PC-9 (cell line): ENCODE data around the gene RPS3A. TPM values are rescaled to one million over a fixed set of nuclear protein-coding genes. Genes with fewer than 3 reads are reported as not detected.
"Not testable (repeated sequence)": the region's sequence is repeated elsewhere in the genome, so short reads cannot be mapped to it uniquely, and the experiment has no call there.

ENCODE experiments used
- Bru-seq: library from RNA; stranded (reverse); fragments of 400-500 nt; gene quantifications from one replicate; lab custom pipeline; 2021; lab: Mats Ljungman, UMichigan
- BruChase-seq, 2 experiments: library from RNA; stranded (reverse); fragments of 400-500 nt; gene quantifications; one replicate each; lab custom pipeline; 2021; lab: Mats Ljungman, UMichigan
- BruUV-seq: library from RNA; stranded (reverse); fragments of 400-500 nt; replicated peaks from 2 replicates; lab custom pipeline; 2021; lab: Mats Ljungman, UMichigan
- CTCF ChIA-PET: fragments of 300-600 bp; sonication (Branson Sonifier 250); formaldehyde crosslinking; loops from one replicate; lab custom pipeline; 2022; ENCODE audit warnings: antibody characterized with exemption; lab: Charles Lee
- POLR2A ChIA-PET: fragments of 300-600 bp; sonication (Branson Sonifier 250); formaldehyde crosslinking; loops from one replicate; lab custom pipeline; 2022; ENCODE audit warnings: antibody characterized with exemption; ENCODE audit not compliant: unreplicated experiment; lab: Charles Lee
- DNase-seq, 2 experiments: peaks; one replicate each; pipeline versions ENCODE4 v3.0.0 to v3.0.0-alpha.2; 2015 to 2022; ENCODE audit warnings: mixed read lengths in 1 of 2
- H2AFZ ChIP-seq: fragments of 200-600 bp; sonication (generic); 2 replicates; pipeline ENCODE4 v1.8.1; 2017; ENCODE audit warnings: antibody characterized with exemption
- H3F3A ChIP-seq: fragments of 200-600 bp; sonication (generic); 2 replicates; pipeline ENCODE4 v1.8.1; 2017; ENCODE audit warnings: antibody characterized with exemption, mild to moderate bottlenecking, low read depth; ENCODE audit not compliant: insufficient read depth
- H3K27ac ChIP-seq: fragments of 200-600 bp; sonication (generic); 2 replicates; pipeline ENCODE4 v1.6.1; 2016; ENCODE audit warnings: mixed run types
- H3K27me3 ChIP-seq: fragments of 200-600 bp; sonication (generic); 2 replicates; pipeline ENCODE4 v1.6.1; 2016; ENCODE audit warnings: low read depth, mixed run types; ENCODE audit not compliant: insufficient read depth
- H3K36me3 ChIP-seq: fragments of 200-600 bp; sonication (generic); 2 replicates; pipeline ENCODE4 v1.6.1; 2016; ENCODE audit warnings: low read depth, mixed run types
- H3K4me1 ChIP-seq: fragments of 200-600 bp; sonication (generic); replicated peaks from 2 replicates; pipeline ENCODE4 v1.6.1; 2016; ENCODE audit warnings: mixed run types; ENCODE audit not compliant: insufficient read depth
- H3K4me2 ChIP-seq: fragments of 200-600 bp; sonication (generic); 2 replicates; pipeline ENCODE4 v1.6.1; 2017; ENCODE audit warnings: mixed run types
- H3K4me3 ChIP-seq: fragments of 200-600 bp; sonication (generic); 2 replicates; pipeline ENCODE4 v1.6.1; 2016; ENCODE audit warnings: mixed run types
- H3K79me2 ChIP-seq: fragments of 200-600 bp; sonication (generic); 2 replicates; pipeline ENCODE4 v1.6.1; 2017; ENCODE audit warnings: low read depth, mixed run types
- H3K9me2 ChIP-seq: fragments of 200-600 bp; sonication (generic); 2 replicates; pipeline ENCODE4 v1.8.1; 2017; ENCODE audit warnings: mild to moderate bottlenecking; ENCODE audit not compliant: insufficient read depth
- H3K9me3 ChIP-seq: fragments of 200-600 bp; sonication (generic); 2 replicates; pipeline ENCODE4 v1.8.1; 2016; ENCODE audit warnings: low read depth; ENCODE audit not compliant: insufficient read depth
- H4K20me1 ChIP-seq: fragments of 200-600 bp; sonication (generic); 2 replicates; pipeline ENCODE4 v1.8.1; 2017; ENCODE audit not compliant: insufficient read depth
- CTCF ChIP-seq: fragments of 200-600 bp; sonication (generic); conservative IDR thresholded peaks from 2 replicates; pipeline ENCODE4 v1.6.1; 2017; ENCODE audit warnings: mixed run types, antibody characterized with exemption, mild to moderate bottlenecking, moderate library complexity
- EZH2 ChIP-seq: fragments of 200-600 bp; sonication (generic); IDR thresholded peaks from 2 replicates; pipeline ENCODE4 v1.8.0; 2017; ENCODE audit warnings: antibody characterized with exemption, low read depth
- intact Hi-C: fragments of 100-400 bp; cut with micrococcal nuclease; formaldehyde crosslinking; loops from one replicate; pipeline ENCODE4 v1.10.0; 2022; ENCODE audit not compliant: unreplicated experiment
- long read RNA-seq: library from polyadenylated mRNA; stranded (forward); transcript quantifications from one replicate; pipeline ENCODE4 v2.0.0, GENCODE V29; 2022
- total RNA-seq: library from RNA; stranded (reverse); gene quantifications from 2 replicates; pipeline ENCODE4 v1.2.3, GENCODE V29; 2021

Gene RPS3A
- total RNA-seq (1,663 and 2,345 TPM in 2 replicates), Bru-seq, nascent RNA (percentile 99 among the genes with signal in this experiment), BruChase-seq, experiment 1, labeled RNA remaining after a 2-hour chase (percentile 99 among the genes with signal in this experiment), BruChase-seq, experiment 2, labeled RNA remaining after a 6-hour chase (percentile 100 among the genes with signal in this experiment)
- long read RNA-seq, transcript RPS3A-201 (6 exons, 934 nt) = major isoform, 1,922 of 2,116 reads
- long read RNA-seq, transcript RPS3A-208 (4 exons, 576 nt) = minor isoform, 8 of 2,116 reads
- long read RNA-seq, partial matches to known transcripts = 170 of 2,116 reads
- long read RNA-seq, other reads (novel, unspliced or antisense) = 15 of 2,116 reads

- TF ChIP-seq CTCF = no peak; the same call in 1 of the 2 replicates
- TF ChIP-seq EZH2 = no peak
- Histone ChIP-seq H3K9me3 (no peaks in the 10 kb centered on the region), H4K20me1 (peaks cover 41% of the 10 kb centered on the region), H3K27me3 (no peaks in the 10 kb centered on the region), H3K4me3 (peak within 1 kb of the TSS; percentile 99), H2AFZ (peak within 1 kb of the TSS; percentile 87), H3K36me3 (peaks cover 36% of the 10 kb centered on the region), H3K27ac (peak within 1 kb of the TSS; percentile 91), H3K4me1 (peaks cover 9% of the 10 kb centered on the region; the same call in 1 of the 2 replicates), H3K4me2 (peak within 1 kb of the TSS; percentile 98), H3K9me2 (no peaks in the 10 kb centered on the region), H3K79me2 (peaks cover 44% of the 10 kb centered on the region), H3F3A (peaks cover 44% of the 10 kb centered on the region)
- BruUV-seq = TSS peak; percentile 67
- peak; percentile 91 to 97 for DNase-seq
- ChIA-PET CTCF (interaction anchor here (0.7 to 0.8 kb wide), 2 partner anchors 83 to 1103 kb away, joined by 3 to 4 read pairs; no protein-coding TSS in a partner anchor), POLR2A (interaction anchor here (0.6 kb wide), 1 partner anchor 87 kb away, joined by 4 read pairs; no protein-coding TSS in a partner anchor)
- intact Hi-C loops = loop anchor here (1.0 kb wide), 1 partner anchor 83 kb away; no protein-coding TSS in a partner anchor
Observed at GRCh38 chr4:151099229-151099975, at the start of gene RPS3A. TSS of gene RPS3A (plus strand) at chr4:151099628. CDS start at chr4:151099653, 25 bp downstream.

- intact Hi-C loops = no loop called here
- Histone ChIP-seq H3K36me3 (no peaks in the 10 kb centered on the region), H2AFZ (no peak overlapping the region), H3K79me2 (no peaks in the 10 kb centered on the region), H3K27ac (no peak overlapping the region), H3K4me1 (no peaks in the 10 kb centered on the region), H3K9me2 (no peaks in the 10 kb centered on the region), H4K20me1 (no peaks in the 10 kb centered on the region), H3K4me3 (no peak overlapping the region), H3K4me2 (no peak overlapping the region), H3F3A (no peaks in the 10 kb centered on the region), H3K27me3 (no peaks in the 10 kb centered on the region), H3K9me3 (no peaks in the 10 kb centered on the region)
- no peak for TF ChIP-seq CTCF
- no peak for DNase-seq
- no TSS peak for BruUV-seq
- CTCF ChIA-PET = no interaction called here
- POLR2A ChIA-PET = no interaction called here
Observed at GRCh38 chr4:151052785-151053184, 46.6 kb upstream of the RPS3A start.

GRCh38 chr4:151055539-151055938 lies 43.9 kb upstream of the RPS3A start:
- no peaks in the 10 kb centered on the region for H3K79me2 ChIP-seq
- no peaks in the 10 kb centered on the region for H4K20me1 ChIP-seq
- POLR2A ChIA-PET = no interaction called here
- no peak overlapping the region for H3K4me2 ChIP-seq
- TF ChIP-seq CTCF (no peak), EZH2 (no peak)
- no peaks in the 10 kb centered on the region for H3K27me3 ChIP-seq
- no peaks in the 10 kb centered on the region for H3K9me3 ChIP-seq
- H3K27ac ChIP-seq = no peak overlapping the region
- H3K4me3 ChIP-seq = no peak overlapping the region
- DNase-seq = no peak
- H3K9me2 ChIP-seq = no peaks in the 10 kb centered on the region
- intact Hi-C loops = no loop called here
- CTCF ChIA-PET = no interaction called here
- H2AFZ ChIP-seq = no peak overlapping the region
- H3F3A ChIP-seq = no peaks in the 10 kb centered on the region
- BruUV-seq = no TSS peak
- H3K4me1 ChIP-seq = no peaks in the 10 kb centered on the region
- no peaks in the 10 kb centered on the region for H3K36me3 ChIP-seq

GRCh38 chr4:151063143-151063542 lies 36.3 kb upstream of the RPS3A start:
- H3K9me3 ChIP-seq, BruUV-seq, H3K4me2 ChIP-seq, H3K79me2 ChIP-seq, CTCF ChIA-PET, H3K4me1 ChIP-seq, POLR2A ChIA-PET, H2AFZ ChIP-seq, H3F3A ChIP-seq, DNase-seq, H3K27me3 ChIP-seq, H4K20me1 ChIP-seq, H3K4me3 ChIP-seq, H3K36me3 ChIP-seq, intact Hi-C loops, H3K27ac ChIP-seq, H3K9me2 ChIP-seq: not testable (repeated sequence)
